ENCODE measurements around the gene C3orf22.

Gene C3orf22

DNA sequence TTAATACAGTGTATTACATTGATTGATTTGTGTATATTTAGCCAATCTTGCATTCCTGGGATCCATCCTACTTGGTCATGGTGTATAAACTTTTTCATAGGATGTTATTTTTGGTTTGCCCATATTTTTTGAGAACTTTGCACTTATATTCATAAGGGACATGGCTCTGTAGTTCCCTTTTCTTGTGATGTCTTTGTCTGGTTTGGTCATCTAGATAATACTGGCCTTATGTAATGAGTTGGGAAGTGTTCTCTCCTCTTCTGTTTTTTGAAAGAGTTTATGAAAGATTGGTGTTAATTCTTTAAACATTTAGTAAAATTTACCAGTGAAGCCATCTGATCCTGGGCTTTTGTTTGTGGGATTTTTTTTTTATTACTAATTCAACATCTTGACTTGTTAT lies 25.2 kb downstream of the C3orf22 start:
- no peaks in the 10 kb centered on the region for H3K9me3 ChIP-seq (ENCODE audit: insufficient read depth, low read depth, low read length)
- no peaks in the 10 kb centered on the region for H3K4me1 ChIP-seq (ENCODE audit: insufficient read depth, low read length)
- no peak overlapping the region for H3K4me3 ChIP-seq (ENCODE audit: low read length)
- H3K9ac ChIP-seq (ENCODE audit: low read depth, low read length): no peak overlapping the region
- no peaks in the 10 kb centered on the region for H3K36me3 ChIP-seq (ENCODE audit: insufficient read depth, low read length)
- H3K27me3 ChIP-seq (ENCODE audit: insufficient read depth, low read length): no peaks in the 10 kb centered on the region
- no peak overlapping the region for H3K27ac ChIP-seq (ENCODE audit: low read depth, low read length)

GRCh38 chr3:126531051-126531330 lies 27.7 kb downstream of the C3orf22 start:
- Histone ChIP-seq H3K27me3 (ENCODE audit: insufficient read depth, low read length) (no peaks in the 10 kb centered on the region), H3K4me3 (ENCODE audit: low read length) (no peak overlapping the region), H3K36me3 (ENCODE audit: insufficient read depth, low read length) (no peaks in the 10 kb centered on the region), H3K9ac (ENCODE audit: low read depth, low read length) (no peak overlapping the region), H3K27ac (ENCODE audit: low read depth, low read length) (no peak overlapping the region), H3K9me3 (ENCODE audit: insufficient read depth, low read depth, low read length) (no peaks in the 10 kb centered on the region), H3K4me1 (ENCODE audit: insufficient read depth, low read length) (no peaks in the 10 kb centered on the region)
- WGBS: 93% methylated on average over 6 of the region's 6 CpGs

GRCh38 chr3:126530171-126531050 lies 28.3 kb downstream of the C3orf22 start:
- H3K4me1 ChIP-seq (ENCODE audit: insufficient read depth, low read length): no peaks in the 10 kb centered on the region
- no peak overlapping the region for H3K27ac ChIP-seq (ENCODE audit: low read depth, low read length)
- 89% methylated on average over 18 of the region's 18 CpGs for WGBS
- H3K27me3 ChIP-seq (ENCODE audit: insufficient read depth, low read length): peaks cover 4% of the 10 kb centered on the region; the same call in 1 of the 2 replicates
- H3K36me3 ChIP-seq (ENCODE audit: insufficient read depth, low read length): no peaks in the 10 kb centered on the region
- no peak overlapping the region; the same call in 1 of the 2 replicates for H3K9ac ChIP-seq (ENCODE audit: low read depth, low read length)
- no peaks in the 10 kb centered on the region for H3K9me3 ChIP-seq (ENCODE audit: insufficient read depth, low read depth, low read length)
- no peak overlapping the region for H3K4me3 ChIP-seq (ENCODE audit: low read length)

DNA sequence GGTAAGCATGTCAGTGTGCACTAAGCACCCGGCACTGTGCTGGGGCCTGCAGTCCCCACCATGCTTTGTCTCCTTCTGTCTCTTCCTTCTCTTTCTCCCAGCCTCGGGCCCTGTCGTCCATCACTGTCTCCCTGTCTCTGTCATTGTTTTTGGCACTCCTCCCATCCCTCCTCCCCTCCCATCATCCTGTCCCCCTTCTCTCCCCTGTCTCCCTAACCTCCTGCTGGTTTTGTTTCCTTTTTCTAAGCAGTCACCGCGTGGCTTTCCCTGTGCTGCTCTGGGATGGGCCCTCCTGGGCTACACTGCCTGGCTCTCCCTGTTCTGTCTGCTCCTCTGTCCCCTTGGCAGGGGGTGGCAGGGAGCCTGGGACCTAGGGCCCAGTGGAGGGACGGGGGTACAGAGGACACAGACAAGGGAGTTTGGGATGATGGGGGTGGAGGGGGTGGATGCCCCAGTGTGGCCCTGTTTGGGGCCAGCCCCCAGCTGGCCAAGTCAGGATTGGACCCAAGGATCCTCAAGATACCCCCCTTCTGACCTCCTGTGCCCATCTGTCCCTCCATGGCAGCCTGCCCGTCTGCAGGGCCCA lies 29.1 kb downstream of the C3orf22 start:
- Histone ChIP-seq H3K4me1 (ENCODE audit: insufficient read depth, low read length) (no peaks in the 10 kb centered on the region), H3K27ac (ENCODE audit: low read depth, low read length) (no peak overlapping the region), H3K9ac (ENCODE audit: low read depth, low read length) (no peak overlapping the region), H3K9me3 (ENCODE audit: insufficient read depth, low read depth, low read length) (no peaks in the 10 kb centered on the region), H3K36me3 (ENCODE audit: insufficient read depth, low read length) (no peaks in the 10 kb centered on the region), H3K27me3 (ENCODE audit: insufficient read depth, low read length) (peaks cover 12% of the 10 kb centered on the region), H3K4me3 (ENCODE audit: low read length) (no peak overlapping the region)
- WGBS: 69% methylated on average over 7 of the region's 7 CpGs

DNA sequence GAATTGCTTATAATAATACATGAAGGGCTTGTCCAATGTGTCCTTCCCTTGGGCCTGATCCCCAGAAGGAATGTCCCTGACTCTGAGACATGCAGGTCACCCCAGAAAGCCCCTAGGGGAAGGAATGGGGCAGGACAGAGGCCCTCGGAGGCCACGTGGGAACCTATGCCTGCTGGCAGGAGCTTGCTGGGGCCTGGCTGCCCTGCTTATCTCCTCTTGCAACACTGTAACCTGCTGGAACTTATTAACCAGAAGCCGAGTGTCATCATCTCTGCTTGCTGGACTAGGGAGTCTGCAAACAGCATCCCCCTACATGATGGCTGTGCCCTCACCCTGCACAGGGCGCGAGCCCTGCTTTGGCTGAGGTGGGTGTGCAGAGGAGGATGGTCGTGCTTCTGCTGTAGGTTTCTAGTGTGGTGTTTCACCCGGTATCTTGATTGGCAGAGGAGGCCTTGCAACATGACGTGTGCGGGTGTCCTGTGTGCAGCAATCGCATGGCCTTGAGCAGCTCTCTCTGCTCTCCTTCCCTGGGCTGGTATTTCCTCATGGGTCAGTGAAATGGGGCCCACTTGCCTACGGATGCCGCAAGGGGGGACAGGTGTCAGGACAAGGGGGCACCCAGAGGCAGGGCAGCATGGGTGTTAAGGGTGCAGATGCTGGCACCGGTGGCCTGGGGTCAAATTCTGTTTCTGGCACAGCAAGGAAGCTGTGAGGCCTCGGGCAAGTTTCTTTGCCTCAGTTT lies 29.8 kb downstream of the C3orf22 start:
- Histone ChIP-seq H3K36me3 (ENCODE audit: insufficient read depth, low read length) (no peaks in the 10 kb centered on the region), H3K27me3 (ENCODE audit: insufficient read depth, low read length) (peaks cover 17% of the 10 kb centered on the region), H3K9ac (ENCODE audit: low read depth, low read length) (no peak overlapping the region), H3K4me1 (ENCODE audit: insufficient read depth, low read length) (no peaks in the 10 kb centered on the region), H3K4me3 (ENCODE audit: low read length) (no peak overlapping the region), H3K27ac (ENCODE audit: low read depth, low read length) (no peak overlapping the region), H3K9me3 (ENCODE audit: insufficient read depth, low read depth, low read length) (no peaks in the 10 kb centered on the region)
- 91% methylated on average over 14 of the region's 14 CpGs for WGBS

DNA sequence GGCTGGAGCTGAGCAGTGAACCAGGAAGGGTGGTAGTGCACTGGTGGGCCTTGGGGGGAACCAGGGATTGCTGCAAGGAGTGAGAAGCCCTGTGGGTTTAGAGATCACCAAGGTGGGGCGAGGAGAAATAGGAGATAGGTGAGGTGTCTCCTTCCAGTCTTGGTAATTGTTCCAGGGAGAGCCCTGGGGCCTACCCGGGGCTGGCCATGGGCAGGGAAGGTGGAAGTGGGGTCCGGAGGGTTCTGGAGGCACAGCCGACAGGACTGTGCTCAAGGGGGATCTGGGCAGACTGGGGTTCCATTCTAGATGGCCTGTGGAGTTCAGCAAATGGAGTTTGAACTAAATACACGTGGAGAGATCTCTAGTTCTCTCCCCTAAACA lies 30.3 kb downstream of the C3orf22 start:
- Histone ChIP-seq H3K9me3 (ENCODE audit: insufficient read depth, low read depth, low read length) (no peaks in the 10 kb centered on the region), H3K4me1 (ENCODE audit: insufficient read depth, low read length) (no peaks in the 10 kb centered on the region), H3K27ac (ENCODE audit: low read depth, low read length) (no peak overlapping the region), H3K4me3 (ENCODE audit: low read length) (no peak overlapping the region), H3K9ac (ENCODE audit: low read depth, low read length) (no peak overlapping the region), H3K36me3 (ENCODE audit: insufficient read depth, low read length) (no peaks in the 10 kb centered on the region), H3K27me3 (ENCODE audit: insufficient read depth, low read length) (peaks cover 23% of the 10 kb centered on the region)
- WGBS: 78% methylated on average over 4 of the region's 5 CpGs

DNA sequence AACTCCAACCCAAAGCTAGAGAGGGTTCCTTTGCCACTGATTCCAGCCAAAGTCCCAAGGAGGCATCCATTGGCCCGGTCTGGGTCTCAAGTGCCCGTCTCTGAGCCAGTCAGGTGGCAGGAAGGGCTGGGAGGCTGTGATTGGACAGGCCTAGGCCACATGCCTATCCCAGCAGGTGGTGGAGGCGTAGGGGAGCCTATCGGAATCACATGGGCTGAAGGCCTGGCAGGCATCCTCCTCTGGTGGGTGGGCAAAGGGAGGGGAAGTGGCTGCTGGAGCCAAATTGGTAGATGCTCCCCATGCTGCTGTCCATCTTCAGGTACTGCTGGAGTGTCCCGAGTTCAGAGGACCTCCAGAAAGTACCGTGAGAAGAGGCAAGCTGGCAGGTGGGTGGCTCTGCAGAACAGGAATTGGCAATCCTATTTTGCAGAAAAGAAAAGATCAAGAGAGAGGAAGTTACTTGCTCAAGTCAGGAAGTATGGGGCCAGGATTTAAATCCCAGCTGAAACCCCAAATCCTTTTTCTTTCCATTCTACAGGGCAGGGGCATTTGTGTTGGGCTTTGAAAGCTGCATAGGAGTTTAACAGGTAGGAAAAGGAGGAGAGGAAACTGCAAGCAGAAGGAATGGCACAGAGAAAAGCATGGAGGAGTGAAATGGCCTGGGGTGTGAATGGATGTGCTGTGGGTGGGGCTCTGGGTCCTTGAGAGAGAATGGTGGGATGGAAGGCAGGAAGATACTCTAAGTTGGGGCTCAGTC lies 31.1 kb downstream of the C3orf22 start:
- Histone ChIP-seq H3K4me1 (ENCODE audit: insufficient read depth, low read length) (no peaks in the 10 kb centered on the region), H3K9me3 (ENCODE audit: insufficient read depth, low read depth, low read length) (no peaks in the 10 kb centered on the region), H3K9ac (ENCODE audit: low read depth, low read length) (no peak overlapping the region), H3K36me3 (ENCODE audit: insufficient read depth, low read length) (no peaks in the 10 kb centered on the region), H3K27me3 (ENCODE audit: insufficient read depth, low read length) (peaks cover 31% of the 10 kb centered on the region), H3K4me3 (ENCODE audit: low read length) (no peak overlapping the region), H3K27ac (ENCODE audit: low read depth, low read length) (no peak overlapping the region)
- 69% methylated on average over 6 of the region's 6 CpGs for WGBS

GRCh38 chr3:126527006-126527405 lies 31.7 kb downstream of the C3orf22 start:
- Histone ChIP-seq H3K36me3 (ENCODE audit: insufficient read depth, low read length) (no peaks in the 10 kb centered on the region), H3K4me1 (ENCODE audit: insufficient read depth, low read length) (no peaks in the 10 kb centered on the region), H3K9me3 (ENCODE audit: insufficient read depth, low read depth, low read length) (no peaks in the 10 kb centered on the region), H3K27me3 (ENCODE audit: insufficient read depth, low read length) (peaks cover 34% of the 10 kb centered on the region), H3K9ac (ENCODE audit: low read depth, low read length) (no peak overlapping the region), H3K4me3 (ENCODE audit: low read length) (no peak overlapping the region), H3K27ac (ENCODE audit: low read depth, low read length) (no peak overlapping the region)
- WGBS: 88% methylated on average over 7 of the region's 7 CpGs

GRCh38 chr3:126526668-126527005 lies 32.1 kb downstream of the C3orf22 start:
- 89% methylated on average over 7 of the region's 7 CpGs for WGBS
- H3K9ac ChIP-seq (ENCODE audit: low read depth, low read length): no peak overlapping the region
- H3K27ac ChIP-seq (ENCODE audit: low read depth, low read length): no peak overlapping the region
- peaks cover 34% of the 10 kb centered on the region for H3K27me3 ChIP-seq (ENCODE audit: insufficient read depth, low read length)
- H3K36me3 ChIP-seq (ENCODE audit: insufficient read depth, low read length): no peaks in the 10 kb centered on the region
- H3K4me1 ChIP-seq (ENCODE audit: insufficient read depth, low read length): no peaks in the 10 kb centered on the region
- no peak overlapping the region for H3K4me3 ChIP-seq (ENCODE audit: low read length)
- no peaks in the 10 kb centered on the region for H3K9me3 ChIP-seq (ENCODE audit: insufficient read depth, low read depth, low read length)

- WGBS: 92% methylated on average over 8 of the region's 8 CpGs
- Histone ChIP-seq H3K9ac (ENCODE audit: low read depth, low read length) (no peak overlapping the region), H3K27ac (ENCODE audit: low read depth, low read length) (no peak overlapping the region), H3K27me3 (ENCODE audit: insufficient read depth, low read length) (peaks cover 34% of the 10 kb centered on the region), H3K4me3 (ENCODE audit: low read length) (no peak overlapping the region), H3K4me1 (ENCODE audit: insufficient read depth, low read length) (no peaks in the 10 kb centered on the region), H3K36me3 (ENCODE audit: insufficient read depth, low read length) (no peaks in the 10 kb centered on the region), H3K9me3 (ENCODE audit: insufficient read depth, low read depth, low read length) (no peaks in the 10 kb centered on the region)
Observed at GRCh38 chr3:126525853-126526667, 32.7 kb downstream of the C3orf22 start.

All from HUES64 (cell line).